Measurements from ENCODE around the gene ARMC9.

The ARMC9 gene

DNA sequence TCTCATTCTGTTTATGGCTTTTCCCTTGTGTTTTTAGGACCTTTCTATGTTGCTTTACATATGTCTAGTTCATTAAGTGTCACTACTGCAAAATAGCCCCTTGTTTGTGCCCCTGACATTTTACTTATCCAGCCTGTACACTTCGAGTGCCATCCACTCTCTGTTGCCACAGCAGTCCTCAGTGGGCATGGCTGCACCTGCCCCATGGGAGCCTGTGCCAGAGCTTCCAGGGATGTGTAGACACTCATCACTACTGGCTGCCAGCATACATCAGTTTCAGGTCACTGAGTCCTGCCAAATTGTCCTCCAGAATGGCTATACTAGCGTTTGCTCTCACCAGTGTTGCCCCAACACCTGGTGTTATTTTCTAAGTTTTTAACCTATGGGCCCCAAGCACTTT, 80.4 kb downstream of the ARMC9 start:
- TF ChIP-seq CTCF (IDR thresholded peaks at IDR 0.05; ENCODE audit: low read depth, low read length), result no peak
- no peak overlapping the region for H3K4me3 ChIP-seq (ENCODE audit: low read depth, low read length)
- DNase-seq (ENCODE audit: low read depth, low spot score), result no peak
- in situ Hi-C loops (cut with HindIII; ENCODE audit: low sequenced_read_pairs), result no loop called here

DNA sequence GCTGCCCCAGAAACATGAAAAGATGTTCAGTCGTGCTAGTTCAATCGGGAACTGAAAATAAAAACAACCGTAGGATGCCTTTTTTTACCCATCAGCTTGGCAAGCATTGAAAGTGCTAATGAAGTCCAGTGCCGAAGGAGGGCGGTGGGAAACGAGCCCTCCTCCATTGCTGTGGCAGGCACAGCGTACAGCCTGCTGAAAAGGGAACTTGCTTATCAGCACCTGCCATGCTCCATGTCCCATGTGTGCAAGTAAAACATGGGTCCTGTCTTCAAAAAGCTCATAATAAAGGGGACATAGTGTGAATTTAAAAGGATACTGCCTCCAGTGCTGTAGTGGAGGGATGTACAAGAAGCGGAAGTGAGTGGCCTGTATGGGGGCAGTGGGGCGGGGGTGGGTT, 82.4 kb downstream of the ARMC9 start:
- DNase-seq (ENCODE audit: low read depth, low spot score), result no peak
- H3K4me3 ChIP-seq (ENCODE audit: low read depth, low read length), result no peak overlapping the region
- in situ Hi-C loops (cut with HindIII; ENCODE audit: low sequenced_read_pairs), result no loop called here
- no peak for TF ChIP-seq CTCF (IDR thresholded peaks at IDR 0.05; ENCODE audit: low read depth, low read length)

DNA sequence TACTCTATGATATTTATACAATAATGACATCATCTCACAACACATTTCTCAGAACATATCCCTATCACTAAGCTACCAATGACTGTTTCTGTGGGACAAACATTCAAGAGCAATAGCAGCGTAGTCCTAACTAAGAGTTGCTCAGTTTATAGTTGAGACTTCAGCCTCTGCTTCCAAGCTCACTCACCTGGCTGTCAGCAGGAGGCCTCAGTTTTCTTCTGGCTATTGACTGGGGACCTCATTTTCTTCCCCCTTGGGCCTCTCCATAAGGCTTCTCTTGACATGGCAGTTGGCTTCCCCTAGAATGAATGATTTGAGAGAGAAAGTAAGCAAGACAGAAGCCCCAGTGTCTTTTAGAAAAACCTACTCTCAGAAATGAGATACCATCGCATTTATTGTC, 85.9 kb downstream of the ARMC9 start:
- in situ Hi-C loops (cut with HindIII; ENCODE audit: low sequenced_read_pairs), result no loop called here
- TF ChIP-seq CTCF (IDR thresholded peaks at IDR 0.05; ENCODE audit: low read depth, low read length), result no peak
- DNase-seq (ENCODE audit: low read depth, low spot score), result no peak
- no peak overlapping the region for H3K4me3 ChIP-seq (ENCODE audit: low read depth, low read length)

- no peak overlapping the region for H3K4me3 ChIP-seq (ENCODE audit: low read depth, low read length)
- no peak for DNase-seq (ENCODE audit: low read depth, low spot score)
- TF ChIP-seq CTCF (IDR thresholded peaks at IDR 0.05; ENCODE audit: low read depth, low read length), result no peak
- in situ Hi-C loops (cut with HindIII; ENCODE audit: low sequenced_read_pairs), result no loop called here
Observed at GRCh38 chr2:231286964-231287363, 88.5 kb downstream of the ARMC9 start.

DNA sequence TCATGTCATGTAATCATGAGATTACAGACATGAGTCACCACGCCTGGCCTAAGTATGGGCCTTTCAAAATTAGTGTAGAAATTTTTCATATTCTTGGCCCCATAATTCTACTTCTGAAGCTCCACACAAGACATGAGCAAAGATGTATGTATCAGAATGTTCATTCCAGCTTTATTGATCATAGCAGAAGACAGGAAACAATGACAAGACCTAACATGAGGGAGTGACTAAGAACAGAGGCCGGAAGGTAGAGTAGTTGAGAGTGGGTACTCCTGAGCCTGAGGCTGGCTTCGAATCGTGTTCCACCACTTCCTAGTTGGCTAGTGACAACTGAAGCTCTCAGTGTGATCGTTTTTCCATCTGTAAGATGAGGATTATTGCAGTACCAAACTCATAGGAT, 89.3 kb downstream of the ARMC9 start:
- DNase-seq (ENCODE audit: low read depth, low spot score), result no peak
- in situ Hi-C loops (cut with HindIII; ENCODE audit: low sequenced_read_pairs), result no loop called here
- TF ChIP-seq CTCF (IDR thresholded peaks at IDR 0.05; ENCODE audit: low read depth, low read length), result no peak
- H3K4me3 ChIP-seq (ENCODE audit: low read depth, low read length), result no peak overlapping the region

- DNase-seq (ENCODE audit: low read depth, low spot score), result no peak
- in situ Hi-C loops (cut with HindIII; ENCODE audit: low sequenced_read_pairs), result no loop called here
- no peak overlapping the region for H3K4me3 ChIP-seq (ENCODE audit: low read depth, low read length)
- no peak for TF ChIP-seq CTCF (IDR thresholded peaks at IDR 0.05; ENCODE audit: low read depth, low read length)
Observed at GRCh38 chr2:231288590-231288989, 90.2 kb downstream of the ARMC9 start.
